Activated gamma-delta T cell (primary cell): ENCODE results near the gene STAM.
"Not testable (repeated sequence)": the region's sequence is repeated elsewhere in the genome, so short reads cannot be mapped to it uniquely, and the experiment has no call there.

Experiments used
- DNase-seq: peaks from one replicate; lab custom pipeline; 2025; lab: John Stamatoyannopoulos, UW
- total RNA-seq, 2 donors: gene quantifications; one replicate each; lab custom pipeline; 2026; lab: John Stamatoyannopoulos, UW

Gene STAM
- total RNA-seq = 37.1 to 46.2 reads per million in 2 donors

DNA sequence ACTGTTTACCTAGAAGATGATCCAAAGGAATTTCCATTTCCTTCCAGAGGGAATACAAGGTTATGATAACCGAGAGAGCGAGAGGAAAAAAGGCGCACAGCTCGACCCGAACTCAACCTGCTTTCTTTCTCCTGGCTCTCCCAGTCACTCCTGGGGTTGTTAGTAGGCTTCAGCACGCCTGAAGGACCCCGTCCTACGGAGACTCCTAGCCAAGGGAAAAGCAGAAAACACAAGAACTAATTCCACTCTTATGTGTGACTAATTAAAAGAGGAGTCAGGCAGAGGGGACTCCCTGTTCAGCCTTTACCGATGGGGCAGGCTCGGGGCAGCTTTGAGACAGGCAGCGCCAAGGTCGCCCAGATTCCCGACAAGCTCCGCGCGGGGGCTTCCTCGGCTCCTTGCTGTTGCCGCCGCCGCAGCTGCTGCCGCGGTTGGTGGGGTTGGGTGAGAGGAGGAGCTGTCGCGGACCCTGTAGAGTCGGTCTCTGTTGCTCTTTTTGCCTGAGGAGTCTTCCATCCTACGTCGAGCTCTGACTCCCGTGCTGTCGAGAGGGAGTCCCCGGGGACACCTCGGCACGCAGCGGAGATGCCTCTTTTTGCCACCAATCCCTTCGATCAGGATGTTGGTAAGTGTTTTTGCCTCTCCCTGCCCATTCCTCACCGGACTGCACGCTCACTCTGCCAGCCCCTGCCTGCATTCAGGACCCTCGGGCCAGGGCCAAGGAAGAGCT is at the start of gene STAM:
Gene STAM, plus strand, starts transcription at position 397 of the 730 bp plus-strand sequence. Its CDS starts 189 bp downstream, at position 586.
- DNase-seq = peak; percentile 85

- no peak for DNase-seq
Observed at GRCh38 chr10:17597386-17597785, 46.6 kb upstream of the STAM start.

DNA sequence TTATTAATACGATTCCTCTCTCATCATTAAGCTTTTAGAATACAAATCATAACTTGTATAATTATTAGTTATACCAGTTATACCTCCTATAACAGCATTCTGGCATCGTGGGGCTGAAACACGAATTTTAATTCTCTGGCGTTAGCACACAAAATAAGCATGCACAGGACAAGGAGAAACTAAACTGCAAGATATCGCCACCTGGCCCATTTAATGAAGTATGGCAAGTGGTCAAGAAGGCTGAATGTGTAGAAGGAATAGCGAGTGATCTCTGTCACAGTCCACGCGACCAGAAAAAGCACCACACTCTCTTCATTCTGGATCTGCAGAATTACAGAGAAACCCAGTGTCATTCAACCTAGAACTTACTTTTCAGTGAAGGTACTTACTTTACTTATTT is 44.9 kb upstream of the STAM start:
- DNase-seq = no peak

GRCh38 chr10:17605936-17606335 is 38.0 kb upstream of the STAM start:
- DNase-seq = no peak

- no peak for DNase-seq
Observed at GRCh38 chr10:17606547-17607040, 37.4 kb upstream of the STAM start.

- DNase-seq = no peak
Observed at GRCh38 chr10:17607060-17607459, 36.9 kb upstream of the STAM start.

GRCh38 chr10:17607603-17608332 is 36.2 kb upstream of the STAM start:
- no peak for DNase-seq

DNA sequence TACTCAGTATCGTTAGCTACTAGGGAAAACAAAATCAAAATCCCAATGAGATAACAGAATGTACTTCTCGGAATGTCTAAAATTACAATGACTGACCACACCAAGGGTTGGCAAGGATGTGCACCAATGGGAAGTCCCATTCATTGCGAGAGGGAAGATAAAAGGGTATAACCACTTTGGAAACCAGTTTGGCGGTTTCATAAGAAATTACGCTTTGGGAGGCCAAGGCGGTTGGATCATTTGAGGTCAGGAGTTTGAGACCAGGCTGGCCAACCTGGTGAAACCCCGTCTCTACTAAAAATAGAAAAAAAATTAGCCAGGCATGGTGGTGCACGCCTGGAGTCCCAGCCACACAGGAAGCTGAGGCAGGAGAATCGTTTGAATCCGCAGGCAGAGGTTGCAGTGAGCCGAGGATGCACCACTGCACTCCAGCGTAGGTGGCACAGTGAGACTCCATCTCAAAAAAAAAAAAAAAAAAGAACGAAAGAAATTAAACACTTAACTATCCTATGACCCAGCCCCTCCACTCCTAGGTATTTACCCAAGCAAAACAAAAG is 34.4 kb upstream of the STAM start:
- no peak for DNase-seq

GRCh38 chr10:17616403-17617030 is 27.4 kb upstream of the STAM start:
- DNase-seq = peak; percentile 21

GRCh38 chr10:17617031-17617911 is 26.7 kb upstream of the STAM start, which contains the start of gene HACD1:
HACD1 (minus strand) TSS chr10:17617374; CDS start chr10:17617339, 35 bp downstream.
- peak; percentile 31 for DNase-seq

DNA sequence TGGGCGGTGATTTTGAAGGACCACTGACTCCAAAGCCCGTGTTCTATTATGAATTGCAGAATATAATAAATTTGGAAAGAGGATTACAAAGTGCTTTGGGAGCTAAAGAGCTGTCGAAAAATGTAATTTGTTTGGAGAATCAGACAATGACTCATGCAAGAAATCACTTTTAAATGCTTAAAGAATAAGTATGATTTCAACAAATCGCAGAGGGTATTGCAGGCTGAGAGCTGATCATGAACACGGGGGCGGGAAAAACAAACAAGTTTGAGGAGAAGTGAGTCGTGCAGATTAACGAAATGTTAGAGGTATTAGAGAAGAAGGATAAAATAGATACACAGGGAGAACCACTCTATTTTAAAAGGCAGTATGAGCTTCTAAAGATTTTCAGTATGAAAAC is 21.9 kb upstream of the STAM start:
- no peak for DNase-seq

DNA sequence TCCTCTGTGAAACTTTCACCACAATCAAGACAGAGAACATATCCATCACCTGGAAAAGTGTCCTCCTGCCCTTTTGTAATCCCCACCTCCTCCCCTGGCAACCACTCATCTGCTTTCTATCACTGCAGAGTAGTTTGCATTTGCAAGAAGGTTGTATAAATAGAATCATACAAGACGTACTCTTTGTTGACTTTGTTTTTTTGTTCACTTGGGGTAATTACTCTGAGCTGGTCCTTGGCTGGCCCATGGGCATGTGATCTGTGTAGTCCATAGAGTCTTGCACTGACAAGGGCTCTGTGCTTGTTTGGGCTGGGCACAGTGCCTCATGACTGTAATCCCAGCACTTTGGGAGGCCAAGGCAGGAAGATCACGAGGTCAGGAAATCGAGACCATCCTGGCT is 19.0 kb upstream of the STAM start:
- no peak for DNase-seq

GRCh38 chr10:17626656-17627055 is 17.3 kb upstream of the STAM start:
- no peak for DNase-seq

GRCh38 chr10:17632590-17632989 is 11.4 kb upstream of the STAM start:
- DNase-seq = not testable (repeated sequence)

DNA sequence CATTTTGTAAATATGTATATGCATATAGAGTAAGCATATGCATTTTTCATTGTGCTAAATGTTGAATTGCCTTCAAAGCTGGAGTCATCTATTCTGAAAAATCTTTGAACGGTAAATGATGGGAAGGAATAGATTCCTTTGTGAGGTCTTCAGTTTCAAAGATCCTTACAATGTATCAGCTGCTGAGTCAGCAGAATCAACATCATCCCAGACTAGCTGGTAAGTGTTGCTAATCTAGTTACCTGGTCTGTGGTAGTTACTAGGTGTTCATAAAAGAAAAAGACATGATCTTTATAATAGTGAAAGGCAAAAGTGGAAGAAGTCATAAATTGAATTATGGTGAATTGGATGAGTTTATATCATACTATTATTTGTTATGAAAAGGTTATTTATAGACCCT is 10.6 kb upstream of the STAM start:
- no peak for DNase-seq

GRCh38 chr10:17637869-17638268 is 6.1 kb upstream of the STAM start:
- no peak for DNase-seq

- no peak for DNase-seq
Observed at GRCh38 chr10:17640331-17640816, 3.6 kb upstream of the STAM start.

DNA sequence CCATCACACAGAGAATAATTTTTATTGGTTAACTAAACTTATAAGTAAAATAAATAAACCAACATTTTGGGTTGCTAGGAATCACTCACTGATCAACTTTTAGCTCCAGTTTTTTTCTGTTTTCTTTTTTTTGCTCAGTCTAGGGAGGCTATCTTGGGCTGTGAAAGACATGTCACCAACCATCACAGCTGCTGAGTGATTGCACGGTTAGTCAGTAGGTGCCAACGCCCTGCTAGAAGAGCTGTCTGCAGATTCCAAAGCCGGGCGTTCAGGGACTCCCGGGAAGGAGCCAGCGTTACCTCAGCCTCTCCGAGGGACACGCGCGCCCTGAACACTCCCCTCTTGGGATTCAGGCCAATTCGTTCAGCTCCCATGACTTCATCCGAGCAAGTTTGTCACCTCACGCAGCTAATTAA is 604 bp upstream of the STAM start:
- peak; percentile 13 for DNase-seq

GRCh38 chr10:17644485-17644943 is 563 bp downstream of the STAM start:
- no peak for DNase-seq

- DNase-seq = no peak
Observed at GRCh38 chr10:17645621-17646345, 1.8 kb downstream of the STAM start.
